ENCODE measurements around the gene FAM168A.

Gene FAM168A, protein sequence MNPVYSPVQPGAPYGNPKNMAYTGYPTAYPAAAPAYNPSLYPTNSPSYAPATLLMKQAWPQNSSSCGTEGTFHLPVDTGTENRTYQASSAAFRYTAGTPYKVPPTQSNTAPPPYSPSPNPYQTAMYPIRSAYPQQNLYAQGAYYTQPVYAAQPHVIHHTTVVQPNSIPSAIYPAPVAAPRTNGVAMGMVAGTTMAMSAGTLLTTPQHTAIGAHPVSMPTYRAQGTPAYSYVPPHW

DNA sequence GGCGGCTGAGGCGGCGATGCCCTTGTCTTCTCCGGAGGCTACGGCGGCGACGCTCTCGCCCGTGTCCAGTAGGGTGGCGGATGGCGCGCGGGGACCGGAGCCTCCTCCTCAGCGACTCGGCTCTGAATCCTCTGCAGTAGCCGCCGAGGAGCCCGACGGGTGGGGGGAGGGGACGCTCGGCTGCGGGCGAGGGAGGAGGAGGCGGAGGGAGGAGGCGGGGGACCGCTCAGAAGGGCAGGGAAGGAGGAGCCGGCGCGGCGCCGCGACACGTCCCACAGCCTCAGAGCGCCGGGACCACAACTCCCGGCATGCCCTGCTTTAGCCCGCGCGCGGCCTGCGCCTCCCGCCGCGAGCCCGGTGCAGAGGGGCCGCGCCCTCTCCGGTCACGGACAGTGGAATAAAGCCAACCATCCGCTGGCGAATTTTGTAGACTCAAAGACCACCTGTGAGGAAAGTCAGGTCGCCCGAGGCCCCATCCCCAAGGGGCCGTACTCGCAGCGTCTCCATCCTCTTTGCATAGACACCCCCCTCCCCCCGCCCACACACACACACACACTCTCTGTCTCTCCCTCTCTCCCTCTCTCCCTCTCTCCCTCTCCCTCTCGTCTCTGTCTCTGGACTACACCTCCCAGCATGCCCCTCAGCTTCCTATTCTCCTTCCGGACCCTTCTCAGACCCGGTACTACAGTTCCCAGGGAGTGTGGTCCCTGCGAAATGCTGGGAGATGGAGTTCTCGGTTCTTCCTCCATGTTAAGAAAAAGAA lies at the start of gene FAM168A:
Gene FAM168A, minus strand, starts transcription at position 157 of the 763 bp plus-strand sequence. CDS start 129,638 bp downstream, outside the sequence.
- TF ChIP-seq, protein P1, sequence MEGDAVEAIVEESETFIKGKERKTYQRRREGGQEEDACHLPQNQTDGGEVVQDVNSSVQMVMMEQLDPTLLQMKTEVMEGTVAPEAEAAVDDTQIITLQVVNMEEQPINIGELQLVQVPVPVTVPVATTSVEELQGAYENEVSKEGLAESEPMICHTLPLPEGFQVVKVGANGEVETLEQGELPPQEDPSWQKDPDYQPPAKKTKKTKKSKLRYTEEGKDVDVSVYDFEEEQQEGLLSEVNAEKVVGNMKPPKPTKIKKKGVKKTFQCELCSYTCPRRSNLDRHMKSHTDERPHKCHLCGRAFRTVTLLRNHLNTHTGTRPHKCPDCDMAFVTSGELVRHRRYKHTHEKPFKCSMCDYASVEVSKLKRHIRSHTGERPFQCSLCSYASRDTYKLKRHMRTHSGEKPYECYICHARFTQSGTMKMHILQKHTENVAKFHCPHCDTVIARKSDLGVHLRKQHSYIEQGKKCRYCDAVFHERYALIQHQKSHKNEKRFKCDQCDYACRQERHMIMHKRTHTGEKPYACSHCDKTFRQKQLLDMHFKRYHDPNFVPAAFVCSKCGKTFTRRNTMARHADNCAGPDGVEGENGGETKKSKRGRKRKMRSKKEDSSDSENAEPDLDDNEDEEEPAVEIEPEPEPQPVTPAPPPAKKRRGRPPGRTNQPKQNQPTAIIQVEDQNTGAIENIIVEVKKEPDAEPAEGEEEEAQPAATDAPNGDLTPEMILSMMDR (IDR thresholded peaks at IDR 0.05; ENCODE audit: low read depth, low read length, missing control alignments), result peak; percentile 6
- peak; percentile 83 for DNase-seq (ENCODE audit: low read depth)
- peak within 1 kb of the TSS; percentile 81 for H3K4me3 ChIP-seq (ENCODE audit: low read depth, low read length)

GRCh38 chr11:73647459-73648100 lies 49.7 kb upstream of the FAM168A start:
- TF ChIP-seq, protein P1 (IDR thresholded peaks at IDR 0.05; ENCODE audit: low read depth, low read length, missing control alignments), result no peak
- no peak overlapping the region for H3K4me3 ChIP-seq (ENCODE audit: low read depth, low read length)
- DNase-seq (ENCODE audit: low read depth), result peak; percentile 40

DNA sequence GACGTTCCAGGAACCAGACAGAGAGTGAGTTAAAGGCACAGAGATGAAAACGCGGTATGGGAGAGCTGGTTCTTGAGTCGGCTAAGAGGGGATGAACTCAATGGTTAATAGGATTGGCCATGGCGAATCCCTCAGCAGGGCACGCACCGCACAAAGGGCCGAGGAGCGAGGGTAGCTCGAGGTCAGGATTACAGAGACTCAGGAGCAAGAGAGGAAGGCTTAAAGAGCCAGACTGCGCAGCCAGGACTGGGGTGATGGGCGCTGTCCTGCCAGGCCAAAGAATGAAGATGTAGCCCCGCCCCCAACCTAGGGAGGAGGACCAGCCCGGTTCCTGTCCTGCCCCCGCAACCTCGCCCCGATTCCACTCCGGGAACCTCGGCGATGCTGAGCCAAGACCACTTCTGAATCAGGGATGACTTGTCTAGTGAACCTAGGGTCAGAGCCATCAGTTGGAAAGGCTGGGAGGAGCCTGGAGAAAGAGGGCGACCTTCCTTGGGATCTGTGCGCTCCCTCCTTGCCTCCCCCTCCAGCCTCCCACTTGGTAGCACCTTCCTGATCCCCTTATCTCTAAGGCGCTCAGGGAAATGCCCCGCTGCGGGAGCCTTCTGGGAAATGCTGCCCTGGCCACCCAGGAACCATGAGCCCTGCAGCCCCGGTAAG lies 48.2 kb upstream of the FAM168A start, which contains the start of gene PLEKHB1:
Gene PLEKHB1, plus strand, starts transcription at position 610 of the 660 bp plus-strand sequence. Its CDS starts 28 bp downstream, at position 638.
- TF ChIP-seq, protein P1 (IDR thresholded peaks at IDR 0.05; ENCODE audit: low read depth, low read length, missing control alignments), result no peak
- DNase-seq (ENCODE audit: low read depth), result no peak
- no peak within 1 kb of the TSS for H3K4me3 ChIP-seq (ENCODE audit: low read depth, low read length)

DNA sequence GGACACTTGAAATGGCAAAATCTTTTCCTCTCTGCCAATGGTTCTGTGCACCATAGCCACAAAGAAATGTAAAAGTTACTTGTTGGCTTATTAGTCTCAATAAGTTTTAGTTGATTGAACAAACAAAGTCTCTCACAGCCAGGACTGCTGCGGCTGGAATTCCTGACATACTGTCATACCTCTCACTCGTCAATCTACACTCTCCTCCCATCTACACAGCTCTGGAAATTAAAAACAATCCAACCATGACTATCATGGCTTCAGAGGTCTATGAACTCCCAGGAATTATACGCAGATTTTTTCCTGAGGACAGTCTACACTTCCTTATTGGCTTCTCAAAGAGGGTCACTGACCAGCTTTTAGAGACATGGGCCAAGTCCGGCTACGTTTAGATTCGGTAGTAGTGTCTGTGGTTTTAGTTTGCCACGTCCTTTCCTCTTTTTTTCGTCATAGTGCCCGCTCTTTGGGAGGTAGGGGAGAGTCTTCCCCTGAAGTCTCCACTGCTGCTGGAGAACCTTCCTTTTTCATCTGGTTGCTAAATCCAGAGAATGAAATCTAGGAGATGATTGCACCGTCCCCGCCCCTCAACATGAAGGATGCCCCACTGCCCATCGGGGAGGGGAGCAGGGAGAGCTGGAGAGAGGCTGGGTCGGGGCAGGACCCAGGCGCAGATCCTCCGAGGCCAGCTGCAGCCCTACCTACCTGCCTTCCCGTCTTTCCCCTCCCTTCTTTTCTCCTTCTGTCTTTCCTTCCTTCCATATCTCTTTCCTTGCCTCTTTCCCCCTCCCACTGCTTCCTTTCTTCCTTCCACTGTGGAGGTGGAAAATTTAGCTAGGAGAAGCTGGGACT lies 47.4 kb upstream of the FAM168A start:
- TF ChIP-seq, protein P1 (IDR thresholded peaks at IDR 0.05; ENCODE audit: low read depth, low read length, missing control alignments), result no peak
- DNase-seq (ENCODE audit: low read depth), result no peak
- H3K4me3 ChIP-seq (ENCODE audit: low read depth, low read length), result no peak overlapping the region

GRCh38 chr11:73641668-73642067 lies 43.8 kb upstream of the FAM168A start:
- TF ChIP-seq, protein P1 (IDR thresholded peaks at IDR 0.05; ENCODE audit: low read depth, low read length, missing control alignments), result no peak
- H3K4me3 ChIP-seq (ENCODE audit: low read depth, low read length), result no peak overlapping the region
- DNase-seq (ENCODE audit: low read depth), result no peak

- H3K4me3 ChIP-seq (ENCODE audit: low read depth, low read length), result no peak overlapping the region
- TF ChIP-seq, protein P1 (IDR thresholded peaks at IDR 0.05; ENCODE audit: low read depth, low read length, missing control alignments), result no peak
- no peak for DNase-seq (ENCODE audit: low read depth)
Observed at GRCh38 chr11:73640592-73640991, 42.7 kb upstream of the FAM168A start.

All from GM12864 (cell line).